Midbrain (tissue), 1 donor: ENCODE data around the gene HDAC4.

ENCODE experiments used
- DNase-seq: peaks from one replicate; lab custom pipeline; 2025; lab: John Stamatoyannopoulos, UW

The HDAC4 gene

GRCh38 chr2:239166201-239166834 is 234.5 kb downstream of the HDAC4 start:
- DNase-seq = no peak

- DNase-seq = no peak
Observed at GRCh38 chr2:239165206-239165831, 235.5 kb downstream of the HDAC4 start.

- peak; percentile 17 for DNase-seq
Observed at GRCh38 chr2:239164335-239164871, 236.4 kb downstream of the HDAC4 start.

GRCh38 chr2:239163688-239164334 is 237.0 kb downstream of the HDAC4 start:
- DNase-seq = no peak

GRCh38 chr2:239162976-239163687 is 237.7 kb downstream of the HDAC4 start:
- no peak for DNase-seq

- no peak for DNase-seq
Observed at GRCh38 chr2:239162141-239162821, 238.5 kb downstream of the HDAC4 start.

GRCh38 chr2:239161711-239162140 is 239.1 kb downstream of the HDAC4 start:
- DNase-seq = no peak

- no peak for DNase-seq
Observed at GRCh38 chr2:239160226-239161143, 240.3 kb downstream of the HDAC4 start.

- DNase-seq = no peak
Observed at GRCh38 chr2:239159476-239159911, 241.3 kb downstream of the HDAC4 start.

- no peak for DNase-seq
Observed at GRCh38 chr2:239158641-239159475, 242.0 kb downstream of the HDAC4 start.

- DNase-seq = no peak
Observed at GRCh38 chr2:239157771-239158170, 243.0 kb downstream of the HDAC4 start.

GRCh38 chr2:239157269-239157668 is 243.6 kb downstream of the HDAC4 start:
- no peak for DNase-seq

- no peak for DNase-seq
Observed at GRCh38 chr2:239156516-239157265, 244.1 kb downstream of the HDAC4 start.

GRCh38 chr2:239155806-239156480 is 244.9 kb downstream of the HDAC4 start:
- no peak for DNase-seq

- DNase-seq = peak; percentile 84
Observed at GRCh38 chr2:239154971-239155805, 245.6 kb downstream of the HDAC4 start.

- no peak for DNase-seq
Observed at GRCh38 chr2:239153806-239154591, 246.8 kb downstream of the HDAC4 start.

- DNase-seq = no peak
Observed at GRCh38 chr2:239152916-239153305, 247.9 kb downstream of the HDAC4 start.
